ENCODE data around the gene MAPK10. TPM values are rescaled to one million over a fixed set of nuclear protein-coding genes. Genes with fewer than 3 reads are reported as not detected.

The MAPK10 gene
- total RNA-seq, 2 experiments from 2014 or later = 32.0 TPM; not detected in 1

DNA sequence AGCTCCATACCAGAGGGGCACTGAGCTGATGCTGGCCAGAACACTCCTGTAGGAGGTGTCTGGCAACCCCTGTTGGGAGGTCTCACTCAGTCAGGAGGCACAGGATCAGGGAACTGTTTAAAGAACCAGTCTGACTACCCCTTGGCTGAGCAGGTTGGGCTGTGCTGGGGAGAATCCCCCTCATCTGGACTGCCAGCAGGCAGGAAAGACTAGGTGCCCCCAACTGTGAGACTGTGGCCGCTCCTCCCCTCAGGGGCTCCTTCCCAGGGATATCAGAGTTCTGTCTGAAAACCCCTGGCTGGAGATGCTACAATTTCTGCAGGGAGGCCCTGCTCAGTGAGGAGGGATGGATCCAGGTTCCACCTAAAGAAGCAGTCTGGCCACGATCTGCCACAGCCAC lies 245.3 kb downstream of the MAPK10 start:
- H3K4me2 ChIP-seq (ENCODE audit: low read length) = no peak overlapping the region
- no peak overlapping the region for H3K27ac ChIP-seq (ENCODE audit: low read depth, low read length, poor library complexity, severe bottlenecking)
- no peak for DNase-seq (ENCODE audit: low spot score)
- no peak overlapping the region for H3K4me3 ChIP-seq (ENCODE audit: low read depth, low read length, poor library complexity, severe bottlenecking)
- no peak for TF ChIP-seq EZH2phosphoT487 (IDR thresholded peaks at IDR 0.05; ENCODE audit: borderline replicate concordance, low read depth, low read length)
- no peak for TF ChIP-seq CTCF (conservative IDR thresholded peaks at IDR 0.05; ENCODE audit: low read length)
- H3K4me1 ChIP-seq (ENCODE audit: insufficient read depth, low read length, poor library complexity, severe bottlenecking) = no peaks in the 10 kb centered on the region
- H2AFZ ChIP-seq (ENCODE audit: low read length) = no peak overlapping the region
- POLR2A ChIA-PET = no interaction called here
- no peaks in the 10 kb centered on the region for H3K36me3 ChIP-seq (ENCODE audit: insufficient read depth, low read length)
- BruUV-seq (replicated peaks) = no TSS peak
- CTCF ChIA-PET (ENCODE audit: unreplicated experiment) = no interaction called here
- H3K79me2 ChIP-seq (ENCODE audit: insufficient read depth, low read depth, low read length) = no peaks in the 10 kb centered on the region
- no peaks in the 10 kb centered on the region for H3K9me2 ChIP-seq (ENCODE audit: insufficient read depth, low read length)
- intact Hi-C loops (cut with micrococcal nuclease; ENCODE audit: unreplicated experiment) = no loop called here
- no peaks in the 10 kb centered on the region for H3K9me3 ChIP-seq (ENCODE audit: low read length)
- H4K20me1 ChIP-seq (ENCODE audit: insufficient read depth, low read length) = no peaks in the 10 kb centered on the region

GRCh38 chr4:86108834-86109233 lies 251.0 kb downstream of the MAPK10 start:
- H2AFZ ChIP-seq (ENCODE audit: low read length) = no peak overlapping the region
- H3K79me2 ChIP-seq (ENCODE audit: insufficient read depth, low read depth, low read length) = no peaks in the 10 kb centered on the region
- TF ChIP-seq CTCF (conservative IDR thresholded peaks at IDR 0.05; ENCODE audit: low read length) (no peak), EZH2phosphoT487 (IDR thresholded peaks at IDR 0.05; ENCODE audit: borderline replicate concordance, low read depth, low read length) (no peak)
- no peak overlapping the region for H3K4me2 ChIP-seq (ENCODE audit: low read length)
- POLR2A ChIA-PET = interaction anchor here (0.5 to 1.2 kb wide), 5 partner anchors 14 to 390 kb away, joined by 3 to 6 read pairs (median 3); no protein-coding TSS in a partner anchor
- intact Hi-C loops (cut with micrococcal nuclease; ENCODE audit: unreplicated experiment) = no loop called here
- DNase-seq (ENCODE audit: low spot score) = no peak
- BruUV-seq (replicated peaks) = no TSS peak
- H4K20me1 ChIP-seq (ENCODE audit: insufficient read depth, low read length) = no peaks in the 10 kb centered on the region
- CTCF ChIA-PET (ENCODE audit: unreplicated experiment) = no interaction called here
- no peaks in the 10 kb centered on the region for H3K36me3 ChIP-seq (ENCODE audit: insufficient read depth, low read length)
- H3K4me3 ChIP-seq (ENCODE audit: low read depth, low read length, poor library complexity, severe bottlenecking) = no peak overlapping the region
- no peaks in the 10 kb centered on the region for H3K9me3 ChIP-seq (ENCODE audit: low read length)
- H3K27ac ChIP-seq (ENCODE audit: low read depth, low read length, poor library complexity, severe bottlenecking) = no peak overlapping the region
- H3K9me2 ChIP-seq (ENCODE audit: insufficient read depth, low read length) = no peaks in the 10 kb centered on the region
- no peaks in the 10 kb centered on the region for H3K4me1 ChIP-seq (ENCODE audit: insufficient read depth, low read length, poor library complexity, severe bottlenecking)

DNA sequence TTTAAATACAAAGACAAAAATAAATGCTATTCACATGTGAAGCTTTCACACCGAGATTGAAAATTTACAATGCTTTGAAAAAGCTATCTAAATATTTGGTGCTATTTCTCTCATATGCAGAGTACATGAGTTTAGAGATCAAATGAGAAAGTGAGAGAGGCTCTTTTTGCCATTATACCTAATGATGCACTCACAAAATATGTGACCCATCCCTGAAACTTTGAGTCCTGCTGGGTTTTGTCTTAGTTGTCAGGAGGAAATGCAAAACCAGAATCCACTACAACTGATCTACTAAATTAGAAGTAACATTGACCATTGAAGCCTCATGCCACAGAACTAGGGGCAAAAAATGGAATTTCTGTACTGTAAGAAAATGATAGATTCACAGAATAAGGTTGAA lies 251.7 kb downstream of the MAPK10 start:
- H2AFZ ChIP-seq (ENCODE audit: low read length) = no peak overlapping the region
- no peaks in the 10 kb centered on the region for H4K20me1 ChIP-seq (ENCODE audit: insufficient read depth, low read length)
- no peak for TF ChIP-seq CTCF (conservative IDR thresholded peaks at IDR 0.05; ENCODE audit: low read length)
- TF ChIP-seq EZH2phosphoT487 (IDR thresholded peaks at IDR 0.05; ENCODE audit: borderline replicate concordance, low read depth, low read length) = no peak
- no peaks in the 10 kb centered on the region for H3K36me3 ChIP-seq (ENCODE audit: insufficient read depth, low read length)
- H3K4me3 ChIP-seq (ENCODE audit: low read depth, low read length, poor library complexity, severe bottlenecking) = no peak overlapping the region
- no TSS peak for BruUV-seq (replicated peaks)
- no peaks in the 10 kb centered on the region for H3K4me1 ChIP-seq (ENCODE audit: insufficient read depth, low read length, poor library complexity, severe bottlenecking)
- no peak overlapping the region for H3K27ac ChIP-seq (ENCODE audit: low read depth, low read length, poor library complexity, severe bottlenecking)
- intact Hi-C loops (cut with micrococcal nuclease; ENCODE audit: unreplicated experiment) = no loop called here
- ChIA-PET POLR2A (interaction anchor here (0.6 to 1.3 kb wide), 5 partner anchors 9 to 1925 kb away, joined by 3 to 7 read pairs (median 3); no protein-coding TSS in a partner anchor), CTCF (ENCODE audit: unreplicated experiment) (no interaction called here)
- no peak for DNase-seq (ENCODE audit: low spot score)
- no peak overlapping the region for H3K4me2 ChIP-seq (ENCODE audit: low read length)
- H3K79me2 ChIP-seq (ENCODE audit: insufficient read depth, low read depth, low read length) = no peaks in the 10 kb centered on the region
- no peaks in the 10 kb centered on the region for H3K9me2 ChIP-seq (ENCODE audit: insufficient read depth, low read length)
- no peaks in the 10 kb centered on the region for H3K9me3 ChIP-seq (ENCODE audit: low read length)
